Tibial nerve (tissue), 4 donors: ENCODE data around the gene PLAAT3.
"Not testable (repeated sequence)": the region's sequence is repeated elsewhere in the genome, so short reads cannot be mapped to it uniquely, and the experiment has no call there.

Source experiments
- EP300 ChIP-seq, 2 donors: sonication (generic); formaldehyde crosslinking; IDR thresholded peaks; one replicate each; pipeline ENCODE4 v1.6.1; 2017; ENCODE audit warnings: antibody characterized with exemption in 2 of 2, mild to moderate bottlenecking in 1 of 2
- TF ChIP-seq, protein P1 (sequence below), 5 experiments: fragments of 200-600 bp in 3 of 5; fragments of 450-650 bp in 2 of 5; sonication (generic) in 3 of 5; IDR thresholded peaks; one replicate each; pipeline ENCODE4 v1.5.1; 2016 to 2019; ENCODE audit warnings: antibody characterized with exemption in 5 of 5, mild to moderate bottlenecking in 3 of 5, moderate library complexity in 2 of 5

DNA sequence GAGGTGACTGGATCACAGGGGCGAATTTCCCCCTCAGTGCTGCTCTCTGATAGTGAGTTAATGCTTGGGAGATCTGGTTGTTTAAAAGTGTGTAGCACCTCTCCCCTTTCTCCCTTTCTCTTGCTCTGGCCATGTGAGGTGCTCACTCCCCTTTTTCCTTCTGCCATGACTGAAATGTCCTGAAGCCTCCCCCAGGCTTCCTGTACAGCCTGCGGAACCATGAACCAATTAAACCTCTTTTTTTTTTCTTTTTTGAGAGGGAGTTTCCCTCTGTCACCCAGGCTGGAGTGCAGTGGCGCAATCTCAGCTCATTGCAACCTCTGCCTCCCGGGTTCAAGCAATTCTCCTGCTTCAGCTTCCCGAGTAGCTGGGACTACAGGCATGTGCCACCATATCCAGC, 3.5 kb upstream of the PLAAT3 start:
- TF ChIP-seq EP300 (IDR thresholded peaks at IDR 0.05), result not testable (repeated sequence)
- TF ChIP-seq, protein P1, sequence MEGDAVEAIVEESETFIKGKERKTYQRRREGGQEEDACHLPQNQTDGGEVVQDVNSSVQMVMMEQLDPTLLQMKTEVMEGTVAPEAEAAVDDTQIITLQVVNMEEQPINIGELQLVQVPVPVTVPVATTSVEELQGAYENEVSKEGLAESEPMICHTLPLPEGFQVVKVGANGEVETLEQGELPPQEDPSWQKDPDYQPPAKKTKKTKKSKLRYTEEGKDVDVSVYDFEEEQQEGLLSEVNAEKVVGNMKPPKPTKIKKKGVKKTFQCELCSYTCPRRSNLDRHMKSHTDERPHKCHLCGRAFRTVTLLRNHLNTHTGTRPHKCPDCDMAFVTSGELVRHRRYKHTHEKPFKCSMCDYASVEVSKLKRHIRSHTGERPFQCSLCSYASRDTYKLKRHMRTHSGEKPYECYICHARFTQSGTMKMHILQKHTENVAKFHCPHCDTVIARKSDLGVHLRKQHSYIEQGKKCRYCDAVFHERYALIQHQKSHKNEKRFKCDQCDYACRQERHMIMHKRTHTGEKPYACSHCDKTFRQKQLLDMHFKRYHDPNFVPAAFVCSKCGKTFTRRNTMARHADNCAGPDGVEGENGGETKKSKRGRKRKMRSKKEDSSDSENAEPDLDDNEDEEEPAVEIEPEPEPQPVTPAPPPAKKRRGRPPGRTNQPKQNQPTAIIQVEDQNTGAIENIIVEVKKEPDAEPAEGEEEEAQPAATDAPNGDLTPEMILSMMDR (IDR thresholded peaks at IDR 0.05), result not testable (repeated sequence)
